Stimulated activated memory B cell treated with anti-CD40 and anti-IgM and Interleukin-4, amounts not matched to agents 10 μg/mL and 1 μg/mL and 100 μg/mL, for 72 hours (primary cell): Measurements from ENCODE around the gene ANO9.
"Not testable (repeated sequence)": the region's sequence is repeated elsewhere in the genome, so short reads cannot be mapped to it uniquely, and the experiment has no call there.

ENCODE experiments used
- ATAC-seq: fragments of 150-1000 bp; cut with Tn5 transposase; 2 replicates; pipeline ENCODE4 v1.10.0; 2021
- H3K27ac Mint-ChIP-seq: one replicate; pipeline ENCODE4 v1.8.0; 2022; ENCODE audit warnings: mild to moderate bottlenecking, mixed read lengths
- H3K27me3 Mint-ChIP-seq: one replicate; pipeline ENCODE4 v1.8.0; 2022; ENCODE audit warnings: mixed read lengths
- H3K36me3 Mint-ChIP-seq: one replicate; pipeline ENCODE4 v1.8.0; 2022; ENCODE audit warnings: mixed read lengths
- H3K4me1 Mint-ChIP-seq: one replicate; pipeline ENCODE4 v1.8.0; 2022; ENCODE audit warnings: mixed read lengths
- H3K4me3 Mint-ChIP-seq: one replicate; pipeline ENCODE4 v1.8.0; 2022; ENCODE audit warnings: mild to moderate bottlenecking, moderate library complexity, mixed read lengths
- H3K9me3 Mint-ChIP-seq: one replicate; pipeline ENCODE4 v1.8.0; 2022; ENCODE audit warnings: mixed read lengths

Gene ANO9

GRCh38 chr11:409600-410483 is 32.0 kb downstream of the ANO9 start:
- no peaks in the 10 kb centered on the region for H3K36me3 Mint-ChIP-seq
- H3K9me3 Mint-ChIP-seq, result no peaks in the 10 kb centered on the region
- H3K4me3 Mint-ChIP-seq, result no peak overlapping the region
- ATAC-seq, result no peak
- H3K4me1 Mint-ChIP-seq, result peaks cover 30% of the 10 kb centered on the region
- no peak overlapping the region for H3K27ac Mint-ChIP-seq
- no peaks in the 10 kb centered on the region for H3K27me3 Mint-ChIP-seq

GRCh38 chr11:409008-409599 is 32.7 kb downstream of the ANO9 start:
- Mint-ChIP-seq H3K36me3 (no peaks in the 10 kb centered on the region), H3K27ac (no peak overlapping the region), H3K4me3 (no peak overlapping the region), H3K9me3 (no peaks in the 10 kb centered on the region), H3K27me3 (no peaks in the 10 kb centered on the region), H3K4me1 (peaks cover 23% of the 10 kb centered on the region)
- no peak for ATAC-seq

GRCh38 chr11:408154-409007 is 33.4 kb downstream of the ANO9 start:
- H3K9me3 Mint-ChIP-seq, result no peaks in the 10 kb centered on the region
- H3K4me3 Mint-ChIP-seq, result no peak overlapping the region
- peaks cover 17% of the 10 kb centered on the region for H3K4me1 Mint-ChIP-seq
- H3K27ac Mint-ChIP-seq, result no peak overlapping the region
- no peaks in the 10 kb centered on the region for H3K36me3 Mint-ChIP-seq
- ATAC-seq, result no peak
- no peaks in the 10 kb centered on the region for H3K27me3 Mint-ChIP-seq

- Mint-ChIP-seq H3K4me1 (peaks cover 11% of the 10 kb centered on the region), H3K27me3 (no peaks in the 10 kb centered on the region), H3K9me3 (no peaks in the 10 kb centered on the region), H3K36me3 (no peaks in the 10 kb centered on the region), H3K27ac (no peak overlapping the region), H3K4me3 (peak overlapping the region; percentile 31)
- ATAC-seq, result peak; percentile 58
These were observed 34.1 kb downstream of the ANO9 start for GRCh38 chr11:407651-408123.

DNA sequence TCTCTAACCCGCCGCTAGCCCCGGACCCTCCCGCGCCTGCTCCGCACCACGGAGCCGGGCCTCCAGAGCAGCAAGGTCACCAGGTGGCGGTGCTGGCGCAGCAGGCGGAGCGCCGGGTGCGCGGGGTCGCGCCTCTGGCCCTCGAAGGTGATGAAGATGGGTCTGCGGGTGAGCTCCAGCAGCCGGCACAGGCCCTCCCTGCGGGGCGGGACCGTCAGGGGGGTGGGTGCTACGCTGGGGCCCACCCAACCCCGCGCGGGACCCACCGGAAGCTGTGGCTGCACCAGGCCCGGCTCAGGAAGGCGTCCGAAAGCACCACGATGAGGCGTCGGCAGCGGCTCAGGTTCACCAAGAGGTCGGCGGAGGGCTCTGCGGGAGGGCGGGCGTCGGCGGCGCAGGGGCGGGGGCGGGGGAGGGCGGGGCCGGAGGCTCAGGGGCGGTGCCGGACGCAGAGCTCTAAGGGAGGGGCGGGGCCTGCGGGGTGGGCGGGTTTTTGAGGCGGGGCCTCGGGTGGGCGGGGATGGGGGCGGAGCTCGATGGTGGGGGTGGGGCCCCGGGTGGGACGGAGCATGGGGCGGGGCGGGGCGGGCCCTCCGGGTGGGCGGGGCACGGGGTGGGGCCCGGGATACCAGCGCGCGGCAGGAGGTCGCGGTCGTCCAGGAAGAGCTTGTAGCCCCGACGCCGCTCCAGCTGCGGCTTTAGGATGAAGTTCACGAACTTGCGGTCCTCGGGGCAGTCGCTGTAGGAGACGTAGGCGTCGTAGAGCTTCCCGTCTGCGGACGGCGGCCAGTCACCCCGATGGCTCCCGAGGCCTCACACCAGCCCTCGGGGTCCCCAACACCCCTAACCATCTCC is 34.8 kb downstream of the ANO9 start:
- ATAC-seq, result peak; percentile 82
- Mint-ChIP-seq H3K4me3 (peak overlapping the region; percentile 75), H3K36me3 (no peaks in the 10 kb centered on the region), H3K27me3 (no peaks in the 10 kb centered on the region), H3K27ac (no peak overlapping the region), H3K9me3 (no peaks in the 10 kb centered on the region), H3K4me1 (peaks cover 11% of the 10 kb centered on the region)

DNA sequence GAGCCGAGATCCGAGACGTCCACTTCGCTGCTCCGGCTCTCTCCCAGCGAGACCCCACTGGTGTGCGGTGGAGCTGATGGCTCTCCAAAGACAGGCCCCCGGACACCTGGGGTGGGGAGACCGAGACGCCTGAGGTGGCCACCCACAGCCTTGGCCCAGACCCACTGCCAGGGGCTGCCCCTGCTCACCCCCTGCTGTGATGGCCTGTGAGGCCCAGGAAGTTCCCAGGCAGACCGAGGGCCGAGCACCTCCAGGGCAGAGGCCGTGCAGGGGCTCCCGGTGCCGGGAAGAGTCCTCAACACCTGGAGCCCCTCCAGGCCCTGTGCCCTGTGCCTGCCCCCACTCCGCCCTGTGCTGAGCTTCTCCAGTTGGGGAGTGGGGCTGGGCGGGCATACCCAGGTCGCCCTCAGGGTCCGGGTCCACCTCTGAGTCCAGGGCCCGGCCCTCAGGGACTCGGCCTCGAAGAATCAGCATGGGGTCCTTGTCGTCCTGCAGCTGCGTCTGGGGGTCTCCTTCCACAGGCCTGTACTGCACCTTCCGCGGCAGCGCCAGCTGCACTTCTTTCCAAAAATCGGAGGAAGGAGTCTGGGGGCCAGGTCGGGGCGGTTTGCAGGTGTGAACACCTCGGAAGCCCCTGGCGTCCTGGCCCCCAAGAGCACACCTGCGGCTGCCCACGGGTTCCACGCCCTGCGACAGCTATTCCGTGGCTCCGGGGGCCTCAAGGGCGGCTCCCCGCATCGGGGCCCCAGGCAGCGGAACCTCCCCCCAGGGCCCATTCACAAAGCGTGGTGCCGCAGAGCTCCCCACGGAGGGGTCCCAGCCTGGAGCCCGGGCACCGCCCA is 35.6 kb downstream of the ANO9 start:
- no peaks in the 10 kb centered on the region for H3K36me3 Mint-ChIP-seq
- no peak for ATAC-seq
- H3K4me1 Mint-ChIP-seq, result peaks cover 11% of the 10 kb centered on the region
- H3K9me3 Mint-ChIP-seq, result no peaks in the 10 kb centered on the region
- H3K27me3 Mint-ChIP-seq, result no peaks in the 10 kb centered on the region
- H3K4me3 Mint-ChIP-seq, result peak overlapping the region; percentile 75
- no peak overlapping the region for H3K27ac Mint-ChIP-seq

DNA sequence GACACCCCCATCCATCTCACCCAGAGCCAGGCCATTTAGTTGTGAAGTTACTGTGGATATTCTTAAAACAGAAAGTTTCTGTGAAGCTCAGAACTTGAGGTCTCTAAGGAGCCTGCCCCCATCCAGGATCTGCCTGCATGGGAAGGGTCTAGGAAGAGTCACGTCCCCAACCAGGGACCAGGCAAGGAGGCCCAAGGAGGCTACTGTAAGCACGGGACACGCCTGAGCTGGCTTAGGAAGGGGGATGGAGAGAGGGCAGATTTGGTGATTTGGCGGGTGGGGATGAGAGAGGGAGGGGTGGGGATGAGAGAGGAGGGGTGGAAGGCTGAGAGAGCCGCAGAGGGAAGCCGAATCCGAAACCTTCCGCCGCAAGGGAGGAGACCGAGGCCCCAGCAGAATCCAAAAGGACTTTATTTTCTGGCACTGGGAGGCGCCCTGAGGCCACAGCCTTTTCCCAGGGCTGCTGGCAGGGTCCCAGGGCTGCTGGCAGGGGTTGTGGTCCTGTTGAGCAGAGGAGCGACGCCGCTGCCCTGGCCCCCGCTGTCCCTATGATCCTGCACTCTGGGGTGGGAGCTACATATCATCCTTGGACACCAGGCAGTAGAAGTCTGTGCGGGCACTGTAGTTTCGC is 36.4 kb downstream of the ANO9 start:
- Mint-ChIP-seq H3K9me3 (no peaks in the 10 kb centered on the region), H3K36me3 (no peaks in the 10 kb centered on the region), H3K4me1 (peaks cover 11% of the 10 kb centered on the region), H3K4me3 (peak overlapping the region; percentile 69), H3K27ac (peak overlapping the region; percentile 29), H3K27me3 (no peaks in the 10 kb centered on the region)
- ATAC-seq, result no peak

DNA sequence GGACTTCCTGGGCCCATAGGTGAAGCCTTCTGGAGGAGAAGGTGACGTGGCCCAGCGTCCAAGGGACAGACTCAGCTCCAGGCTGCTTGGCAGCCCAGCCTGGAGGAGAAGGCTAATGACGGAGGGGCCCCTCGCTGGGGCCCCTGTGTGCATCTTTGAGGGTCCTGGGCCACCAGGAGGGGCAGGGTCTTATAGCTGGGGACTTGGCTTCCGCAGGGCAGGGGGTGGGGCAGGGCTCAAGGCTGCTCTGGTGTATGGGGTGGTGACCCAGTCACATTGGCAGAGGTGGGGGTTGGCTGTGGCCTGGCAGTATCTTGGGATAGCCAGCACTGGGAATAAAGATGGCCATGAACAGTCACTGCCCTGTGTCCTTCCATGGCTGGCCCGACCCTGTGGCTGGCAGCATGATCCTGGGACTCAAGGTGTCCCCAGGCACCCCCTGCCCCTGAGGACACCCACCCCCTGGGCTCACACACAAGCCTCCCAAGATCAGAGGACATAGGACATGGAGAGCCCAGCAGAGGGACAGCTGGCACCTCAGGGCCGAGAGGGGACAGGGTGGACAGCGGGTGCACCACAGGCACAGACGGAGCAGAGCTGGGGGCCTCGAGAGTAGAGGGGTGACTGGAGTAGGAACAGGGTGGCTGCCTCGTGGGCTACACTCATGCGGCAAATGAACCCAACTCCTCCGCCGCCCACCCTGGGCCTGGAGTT is 37.1 kb downstream of the ANO9 start:
- Mint-ChIP-seq H3K9me3 (no peaks in the 10 kb centered on the region), H3K27me3 (peaks cover 4% of the 10 kb centered on the region), H3K4me3 (no peak overlapping the region), H3K27ac (peak overlapping the region; percentile 29), H3K4me1 (peaks cover 13% of the 10 kb centered on the region), H3K36me3 (no peaks in the 10 kb centered on the region)
- no peak for ATAC-seq

- H3K27ac Mint-ChIP-seq, result no peak overlapping the region
- ATAC-seq, result no peak
- peaks cover 12% of the 10 kb centered on the region for H3K27me3 Mint-ChIP-seq
- no peak overlapping the region for H3K4me3 Mint-ChIP-seq
- H3K4me1 Mint-ChIP-seq, result peaks cover 18% of the 10 kb centered on the region
- no peaks in the 10 kb centered on the region for H3K36me3 Mint-ChIP-seq
- no peaks in the 10 kb centered on the region for H3K9me3 Mint-ChIP-seq
These were observed 37.9 kb downstream of the ANO9 start for GRCh38 chr11:403761-404431.

DNA sequence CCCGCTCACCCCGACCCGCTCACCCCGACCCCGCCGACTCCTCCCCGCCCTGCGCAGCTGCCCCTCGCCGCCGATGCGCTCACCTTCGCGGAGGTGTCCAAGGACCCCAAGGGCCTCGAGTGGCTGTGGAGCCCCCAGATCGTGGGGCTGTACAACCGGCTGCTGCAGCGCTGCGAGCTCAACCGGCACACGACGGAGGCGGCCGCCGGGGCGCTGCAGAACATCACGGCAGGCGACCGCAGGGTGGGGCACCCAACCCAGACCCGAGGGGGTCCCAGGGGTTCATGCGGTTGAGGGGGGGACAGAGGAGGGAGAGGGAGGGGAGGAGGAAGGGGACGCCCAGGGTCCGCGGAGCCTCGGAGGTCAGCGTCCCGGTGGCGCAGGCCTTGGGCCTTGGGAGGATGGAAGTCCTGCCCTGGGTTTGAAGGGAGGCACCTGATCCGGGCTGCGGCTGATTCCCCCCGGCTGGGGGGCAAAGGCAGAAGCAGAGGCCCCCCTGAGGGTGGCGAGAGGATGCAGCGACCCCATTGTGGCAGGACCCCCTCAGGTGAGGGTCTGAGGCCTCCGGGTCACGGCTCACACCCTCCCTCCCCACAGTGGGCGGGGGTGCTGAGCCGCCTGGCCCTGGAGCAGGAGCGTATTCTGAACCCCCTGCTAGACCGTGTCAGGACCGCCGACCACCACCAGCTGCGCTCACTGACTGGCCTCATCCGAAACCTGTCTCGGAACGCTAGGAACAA is 38.6 kb downstream of the ANO9 start:
- no peaks in the 10 kb centered on the region for H3K36me3 Mint-ChIP-seq
- no peak overlapping the region for H3K4me3 Mint-ChIP-seq
- H3K4me1 Mint-ChIP-seq, result peaks cover 22% of the 10 kb centered on the region
- peaks cover 12% of the 10 kb centered on the region for H3K27me3 Mint-ChIP-seq
- peaks cover 2% of the 10 kb centered on the region for H3K9me3 Mint-ChIP-seq
- H3K27ac Mint-ChIP-seq, result no peak overlapping the region
- no peak for ATAC-seq

DNA sequence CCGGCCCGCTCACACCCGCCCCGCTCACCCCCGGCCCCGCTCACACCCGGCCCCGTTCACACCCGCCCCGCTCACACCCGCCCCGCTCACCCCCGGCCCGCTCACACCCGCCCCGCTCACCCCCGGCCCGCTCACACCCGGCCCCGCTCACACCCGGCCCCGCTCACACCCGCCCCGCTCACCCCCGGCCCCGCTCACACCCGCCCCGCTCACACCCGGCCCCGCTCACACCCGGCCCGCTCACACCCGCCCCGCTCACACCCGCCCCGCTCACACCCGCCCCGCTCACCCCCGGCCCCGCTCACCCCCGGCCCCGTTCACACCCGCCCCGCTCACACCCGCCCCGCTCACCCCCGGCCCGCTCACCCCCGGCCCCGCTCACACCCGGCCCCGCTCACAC is 40.6 kb downstream of the ANO9 start:
- not testable (repeated sequence) for H3K4me3 Mint-ChIP-seq, H3K27ac Mint-ChIP-seq, H3K36me3 Mint-ChIP-seq, H3K9me3 Mint-ChIP-seq, ATAC-seq
- Mint-ChIP-seq H3K27me3 (peaks cover 12% of the 10 kb centered on the region), H3K4me1 (peaks cover 20% of the 10 kb centered on the region)

- H3K27ac Mint-ChIP-seq, result no peak overlapping the region
- H3K4me1 Mint-ChIP-seq, result peaks cover 19% of the 10 kb centered on the region
- H3K9me3 Mint-ChIP-seq, result peaks cover 2% of the 10 kb centered on the region
- peak; percentile 1 for ATAC-seq
- H3K4me3 Mint-ChIP-seq, result no peak overlapping the region
- H3K36me3 Mint-ChIP-seq, result no peaks in the 10 kb centered on the region
- peaks cover 12% of the 10 kb centered on the region for H3K27me3 Mint-ChIP-seq
These were observed 41.5 kb downstream of the ANO9 start for GRCh38 chr11:400241-400689.
